ENCODE results near the gene TENT4B. TPM values are rescaled to one million over a fixed set of nuclear protein-coding genes. Genes with fewer than 3 reads are reported as not detected.

TENT4B gene
- polyA plus RNA-seq, 1 of the 3 experiments (the other 2 are of a cell fraction): 5.6 TPM

DNA sequence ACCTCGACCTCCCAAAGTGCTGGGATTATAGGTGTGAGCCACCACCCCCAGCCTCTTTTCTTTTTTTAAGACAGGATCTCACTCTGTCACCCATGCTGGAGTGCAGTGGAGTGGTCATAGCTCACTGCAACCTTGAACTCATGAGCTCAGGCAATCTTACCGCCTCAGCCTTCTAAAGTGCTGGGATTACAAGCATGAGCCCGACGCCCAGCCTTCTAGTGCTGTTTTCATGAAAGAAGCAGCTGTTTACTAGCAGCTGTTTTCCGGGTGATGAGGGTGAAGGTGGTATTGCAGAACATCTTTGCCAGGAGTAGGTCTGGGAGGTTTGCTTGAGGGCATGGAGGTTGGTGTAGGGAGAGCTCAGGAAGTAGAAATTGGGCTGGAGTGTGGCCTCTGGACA is 115.2 kb downstream of the TENT4B start:
- Histone ChIP-seq H3K9ac (no peak overlapping the region), H3K9me2 (no peaks in the 10 kb centered on the region), H3K4me3 (ENCODE audit: low read depth in 2 of 2, low read length in 1 of 2) (no peak overlapping the region), H3K27ac (ENCODE audit: low read depth in 2 of 2, low read length in 1 of 2) (no peak overlapping the region), H4K20me1 (ENCODE audit: insufficient read depth) (no peaks in the 10 kb centered on the region), H3K4me1 (ENCODE audit: control insufficient read depth in 1 of 2, insufficient read depth in 2 of 2, low read depth in 1 of 2, low read length in 1 of 2) (peaks cover 18 to 46% of the 10 kb centered on the region in 2 experiments; a peak in 3 of 4 replicates), H3F3A (replicated peaks; ENCODE audit: insufficient read depth) (peaks cover 3% of the 10 kb centered on the region), H3K27me3 (ENCODE audit: insufficient read depth) (no peaks in the 10 kb centered on the region), H3K4me2 (no peak overlapping the region), H3K36me3 (replicated peaks in 1 of 2; ENCODE audit: control insufficient read depth in 1 of 2, insufficient read depth in 2 of 2, low read length in 1 of 2) (no peaks in the 10 kb centered on the region), H3K9me3 (no peaks in the 10 kb centered on the region), H2AFZ (ENCODE audit: low read depth) (no peak overlapping the region), H3K79me2 (ENCODE audit: insufficient read depth) (peaks cover 17% of the 10 kb centered on the region)
- ChIA-PET CTCF (interaction anchor here (0.8 to 2.0 kb wide), 4 partner anchors 23 to 58 kb away, joined by 3 to 6 read pairs (median 3); no protein-coding TSS in a partner anchor), POLR2A (no interaction called here)
- DNase-seq: no peak
- WGBS (ENCODE audit: low lambda C conversion rate): 92% methylated on average over 5 of the region's 5 CpGs
- TF ChIP-seq FOXM1 (IDR thresholded peaks at IDR 0.05; ENCODE audit: low read depth): no peak
- no peak for TF ChIP-seq NFIC (IDR thresholded peaks at IDR 0.05; ENCODE audit: borderline replicate concordance)
- no peak for TF ChIP-seq GATA2 (CRISPR knock-in tag; IDR thresholded peaks at IDR 0.05)
- no peak for TF ChIP-seq TEAD4 (IDR thresholded peaks at IDR 0.05; ENCODE audit: borderline replicate concordance, insufficient read depth)
- TF ChIP-seq, protein P1, sequence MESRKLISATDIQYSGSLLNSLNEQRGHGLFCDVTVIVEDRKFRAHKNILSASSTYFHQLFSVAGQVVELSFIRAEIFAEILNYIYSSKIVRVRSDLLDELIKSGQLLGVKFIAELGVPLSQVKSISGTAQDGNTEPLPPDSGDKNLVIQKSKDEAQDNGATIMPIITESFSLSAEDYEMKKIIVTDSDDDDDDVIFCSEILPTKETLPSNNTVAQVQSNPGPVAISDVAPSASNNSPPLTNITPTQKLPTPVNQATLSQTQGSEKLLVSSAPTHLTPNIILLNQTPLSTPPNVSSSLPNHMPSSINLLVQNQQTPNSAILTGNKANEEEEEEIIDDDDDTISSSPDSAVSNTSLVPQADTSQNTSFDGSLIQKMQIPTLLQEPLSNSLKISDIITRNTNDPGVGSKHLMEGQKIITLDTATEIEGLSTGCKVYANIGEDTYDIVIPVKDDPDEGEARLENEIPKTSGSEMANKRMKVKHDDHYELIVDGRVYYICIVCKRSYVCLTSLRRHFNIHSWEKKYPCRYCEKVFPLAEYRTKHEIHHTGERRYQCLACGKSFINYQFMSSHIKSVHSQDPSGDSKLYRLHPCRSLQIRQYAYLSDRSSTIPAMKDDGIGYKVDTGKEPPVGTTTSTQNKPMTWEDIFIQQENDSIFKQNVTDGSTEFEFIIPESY (IDR thresholded peaks at IDR 0.05; ENCODE audit: borderline replicate concordance, low read depth): no peak
- no peak for TF ChIP-seq FOSL2 (IDR thresholded peaks at IDR 0.05; ENCODE audit: borderline replicate concordance, low read depth)
- TF ChIP-seq, protein P2, sequence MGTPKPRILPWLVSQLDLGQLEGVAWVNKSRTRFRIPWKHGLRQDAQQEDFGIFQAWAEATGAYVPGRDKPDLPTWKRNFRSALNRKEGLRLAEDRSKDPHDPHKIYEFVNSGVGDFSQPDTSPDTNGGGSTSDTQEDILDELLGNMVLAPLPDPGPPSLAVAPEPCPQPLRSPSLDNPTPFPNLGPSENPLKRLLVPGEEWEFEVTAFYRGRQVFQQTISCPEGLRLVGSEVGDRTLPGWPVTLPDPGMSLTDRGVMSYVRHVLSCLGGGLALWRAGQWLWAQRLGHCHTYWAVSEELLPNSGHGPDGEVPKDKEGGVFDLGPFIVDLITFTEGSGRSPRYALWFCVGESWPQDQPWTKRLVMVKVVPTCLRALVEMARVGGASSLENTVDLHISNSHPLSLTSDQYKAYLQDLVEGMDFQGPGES (IDR thresholded peaks at IDR 0.05; ENCODE audit: low read depth, low read length): no peak
- no peak for TF ChIP-seq RAD21 (IDR thresholded peaks at IDR 0.05; ENCODE audit: low read length)
- TF ChIP-seq, protein P3, sequence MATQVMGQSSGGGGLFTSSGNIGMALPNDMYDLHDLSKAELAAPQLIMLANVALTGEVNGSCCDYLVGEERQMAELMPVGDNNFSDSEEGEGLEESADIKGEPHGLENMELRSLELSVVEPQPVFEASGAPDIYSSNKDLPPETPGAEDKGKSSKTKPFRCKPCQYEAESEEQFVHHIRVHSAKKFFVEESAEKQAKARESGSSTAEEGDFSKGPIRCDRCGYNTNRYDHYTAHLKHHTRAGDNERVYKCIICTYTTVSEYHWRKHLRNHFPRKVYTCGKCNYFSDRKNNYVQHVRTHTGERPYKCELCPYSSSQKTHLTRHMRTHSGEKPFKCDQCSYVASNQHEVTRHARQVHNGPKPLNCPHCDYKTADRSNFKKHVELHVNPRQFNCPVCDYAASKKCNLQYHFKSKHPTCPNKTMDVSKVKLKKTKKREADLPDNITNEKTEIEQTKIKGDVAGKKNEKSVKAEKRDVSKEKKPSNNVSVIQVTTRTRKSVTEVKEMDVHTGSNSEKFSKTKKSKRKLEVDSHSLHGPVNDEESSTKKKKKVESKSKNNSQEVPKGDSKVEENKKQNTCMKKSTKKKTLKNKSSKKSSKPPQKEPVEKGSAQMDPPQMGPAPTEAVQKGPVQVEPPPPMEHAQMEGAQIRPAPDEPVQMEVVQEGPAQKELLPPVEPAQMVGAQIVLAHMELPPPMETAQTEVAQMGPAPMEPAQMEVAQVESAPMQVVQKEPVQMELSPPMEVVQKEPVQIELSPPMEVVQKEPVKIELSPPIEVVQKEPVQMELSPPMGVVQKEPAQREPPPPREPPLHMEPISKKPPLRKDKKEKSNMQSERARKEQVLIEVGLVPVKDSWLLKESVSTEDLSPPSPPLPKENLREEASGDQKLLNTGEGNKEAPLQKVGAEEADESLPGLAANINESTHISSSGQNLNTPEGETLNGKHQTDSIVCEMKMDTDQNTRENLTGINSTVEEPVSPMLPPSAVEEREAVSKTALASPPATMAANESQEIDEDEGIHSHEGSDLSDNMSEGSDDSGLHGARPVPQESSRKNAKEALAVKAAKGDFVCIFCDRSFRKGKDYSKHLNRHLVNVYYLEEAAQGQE (IDR thresholded peaks at IDR 0.05; ENCODE audit: low read depth, low read length): no peak
- TF ChIP-seq, protein P4, sequence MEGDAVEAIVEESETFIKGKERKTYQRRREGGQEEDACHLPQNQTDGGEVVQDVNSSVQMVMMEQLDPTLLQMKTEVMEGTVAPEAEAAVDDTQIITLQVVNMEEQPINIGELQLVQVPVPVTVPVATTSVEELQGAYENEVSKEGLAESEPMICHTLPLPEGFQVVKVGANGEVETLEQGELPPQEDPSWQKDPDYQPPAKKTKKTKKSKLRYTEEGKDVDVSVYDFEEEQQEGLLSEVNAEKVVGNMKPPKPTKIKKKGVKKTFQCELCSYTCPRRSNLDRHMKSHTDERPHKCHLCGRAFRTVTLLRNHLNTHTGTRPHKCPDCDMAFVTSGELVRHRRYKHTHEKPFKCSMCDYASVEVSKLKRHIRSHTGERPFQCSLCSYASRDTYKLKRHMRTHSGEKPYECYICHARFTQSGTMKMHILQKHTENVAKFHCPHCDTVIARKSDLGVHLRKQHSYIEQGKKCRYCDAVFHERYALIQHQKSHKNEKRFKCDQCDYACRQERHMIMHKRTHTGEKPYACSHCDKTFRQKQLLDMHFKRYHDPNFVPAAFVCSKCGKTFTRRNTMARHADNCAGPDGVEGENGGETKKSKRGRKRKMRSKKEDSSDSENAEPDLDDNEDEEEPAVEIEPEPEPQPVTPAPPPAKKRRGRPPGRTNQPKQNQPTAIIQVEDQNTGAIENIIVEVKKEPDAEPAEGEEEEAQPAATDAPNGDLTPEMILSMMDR (IDR thresholded peaks at IDR 0.05): no peak
- no peak for TF ChIP-seq JUND (IDR thresholded peaks at IDR 0.05)
- no peak for TF ChIP-seq RFX5 (IDR thresholded peaks at IDR 0.05; ENCODE audit: low read length)
- TF ChIP-seq, protein P5, sequence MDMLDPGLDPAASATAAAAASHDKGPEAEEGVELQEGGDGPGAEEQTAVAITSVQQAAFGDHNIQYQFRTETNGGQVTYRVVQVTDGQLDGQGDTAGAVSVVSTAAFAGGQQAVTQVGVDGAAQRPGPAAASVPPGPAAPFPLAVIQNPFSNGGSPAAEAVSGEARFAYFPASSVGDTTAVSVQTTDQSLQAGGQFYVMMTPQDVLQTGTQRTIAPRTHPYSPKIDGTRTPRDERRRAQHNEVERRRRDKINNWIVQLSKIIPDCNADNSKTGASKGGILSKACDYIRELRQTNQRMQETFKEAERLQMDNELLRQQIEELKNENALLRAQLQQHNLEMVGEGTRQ (IDR thresholded peaks at IDR 0.05; ENCODE audit: borderline replicate concordance, low read depth, low read length): no peak
- TF ChIP-seq NRF1 (IDR thresholded peaks at IDR 0.05; ENCODE audit: low read depth, low read length): no peak
- no peak for TF ChIP-seq RCOR1 (IDR thresholded peaks at IDR 0.05; ENCODE audit: low read length)

All from SK-N-SH (cell line).